ENCODE measurements around the gene CFAP45.
A peak's percentile ranks its signal among the peaks of the same experiment; 100 is the strongest.

CFAP45 gene

DNA sequence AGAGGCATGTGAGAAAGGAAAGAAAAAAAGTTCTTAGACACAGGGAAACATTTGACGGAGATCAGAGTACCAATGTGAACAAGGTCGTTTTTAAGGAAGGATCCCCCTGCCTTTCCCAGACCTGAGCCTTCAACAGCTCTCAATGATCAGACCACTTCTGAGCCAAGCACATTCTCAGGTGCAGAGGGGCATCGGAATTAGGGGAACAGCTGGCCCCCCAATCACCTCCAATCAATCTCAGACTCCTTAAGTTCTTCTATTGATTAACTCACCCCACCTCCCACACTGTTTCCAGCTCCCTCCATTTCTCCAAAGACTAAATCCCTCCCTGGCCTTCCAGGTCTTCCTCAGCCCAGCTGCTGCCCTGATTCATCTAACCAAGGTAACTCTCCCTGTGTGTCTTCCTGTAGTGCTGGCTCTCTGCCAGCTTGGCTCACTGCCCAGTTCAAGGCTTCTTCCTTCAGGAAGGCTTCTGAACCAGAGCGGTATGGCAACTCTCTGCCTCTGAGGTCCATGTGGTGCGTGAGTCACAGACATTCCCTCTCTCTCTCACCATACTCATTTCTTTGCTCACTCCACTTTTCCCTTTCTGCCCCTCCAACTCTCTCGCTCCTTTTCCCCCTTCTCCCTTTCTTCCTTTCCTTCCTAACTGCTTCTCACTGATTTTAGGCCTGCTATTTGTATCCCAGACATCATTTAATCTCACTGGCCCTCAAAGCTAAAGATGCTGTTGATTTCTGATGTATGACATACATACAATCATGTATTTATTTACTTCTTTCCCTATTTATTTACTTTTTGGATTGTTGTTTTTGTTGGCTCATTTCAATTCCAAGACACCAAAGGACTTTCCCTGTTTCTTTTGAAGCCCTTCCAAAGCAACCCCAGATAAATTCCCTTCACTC lies 18.1 kb downstream of the CFAP45 start:
- H3K4me3 ChIP-seq (ENCODE audit: low read depth, low read length) = no peak overlapping the region
- peak; percentile 28 for DNase-seq (ENCODE audit: low read depth)
- TF ChIP-seq CTCF (IDR thresholded peaks at IDR 0.05; ENCODE audit: insufficient read depth, low read depth, low read length, missing control alignments) = no peak

DNA sequence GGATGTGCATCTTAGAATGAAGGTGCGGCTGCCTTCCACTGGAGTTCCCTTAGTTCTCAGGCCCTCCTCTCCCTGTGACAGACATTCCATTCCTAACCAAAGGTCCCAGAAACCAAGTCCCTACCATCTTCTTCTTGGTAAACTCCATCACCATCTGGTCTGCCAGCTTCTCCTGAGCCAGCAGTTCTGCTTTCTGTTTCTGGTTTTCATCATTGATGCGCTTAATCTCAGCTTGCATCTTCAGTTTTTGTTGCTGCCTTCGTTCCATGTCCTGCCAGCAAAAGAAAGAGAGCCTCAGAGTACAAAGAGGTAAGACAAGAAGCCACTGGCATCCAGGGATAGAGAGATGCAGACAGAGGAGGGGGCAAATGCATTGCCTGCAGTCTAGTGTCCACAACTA lies 19.5 kb downstream of the CFAP45 start:
- H3K4me3 ChIP-seq (ENCODE audit: low read depth, low read length) = no peak overlapping the region
- DNase-seq (ENCODE audit: low read depth) = no peak
- no peak for TF ChIP-seq CTCF (IDR thresholded peaks at IDR 0.05; ENCODE audit: insufficient read depth, low read depth, low read length, missing control alignments)

DNA sequence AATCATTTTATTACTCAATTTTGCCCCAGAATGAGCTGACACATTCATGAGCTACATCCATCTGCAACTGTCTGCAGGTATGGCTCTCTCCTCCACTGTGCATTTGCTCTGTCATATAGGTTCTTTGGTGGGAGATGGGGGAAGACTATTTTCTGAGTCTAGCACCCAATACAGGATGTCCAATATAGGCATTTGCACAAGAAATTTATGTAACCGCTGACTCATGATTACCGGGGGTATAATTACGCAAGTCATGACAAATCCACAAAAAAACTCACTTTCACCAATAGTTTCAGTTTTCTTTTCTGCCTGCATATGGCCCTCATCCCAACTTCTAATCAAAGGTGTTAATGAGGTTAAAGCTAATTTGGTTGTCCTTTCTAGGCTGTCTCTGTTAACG lies 20.0 kb downstream of the CFAP45 start:
- DNase-seq (ENCODE audit: low read depth) = no peak
- no peak overlapping the region for H3K4me3 ChIP-seq (ENCODE audit: low read depth, low read length)
- no peak for TF ChIP-seq CTCF (IDR thresholded peaks at IDR 0.05; ENCODE audit: insufficient read depth, low read depth, low read length, missing control alignments)

- no peak for TF ChIP-seq CTCF (IDR thresholded peaks at IDR 0.05; ENCODE audit: insufficient read depth, low read depth, low read length, missing control alignments)
- DNase-seq (ENCODE audit: low read depth) = no peak
- no peak overlapping the region for H3K4me3 ChIP-seq (ENCODE audit: low read depth, low read length)
Observed at GRCh38 chr1:159879136-159879535, 20.8 kb downstream of the CFAP45 start.

DNA sequence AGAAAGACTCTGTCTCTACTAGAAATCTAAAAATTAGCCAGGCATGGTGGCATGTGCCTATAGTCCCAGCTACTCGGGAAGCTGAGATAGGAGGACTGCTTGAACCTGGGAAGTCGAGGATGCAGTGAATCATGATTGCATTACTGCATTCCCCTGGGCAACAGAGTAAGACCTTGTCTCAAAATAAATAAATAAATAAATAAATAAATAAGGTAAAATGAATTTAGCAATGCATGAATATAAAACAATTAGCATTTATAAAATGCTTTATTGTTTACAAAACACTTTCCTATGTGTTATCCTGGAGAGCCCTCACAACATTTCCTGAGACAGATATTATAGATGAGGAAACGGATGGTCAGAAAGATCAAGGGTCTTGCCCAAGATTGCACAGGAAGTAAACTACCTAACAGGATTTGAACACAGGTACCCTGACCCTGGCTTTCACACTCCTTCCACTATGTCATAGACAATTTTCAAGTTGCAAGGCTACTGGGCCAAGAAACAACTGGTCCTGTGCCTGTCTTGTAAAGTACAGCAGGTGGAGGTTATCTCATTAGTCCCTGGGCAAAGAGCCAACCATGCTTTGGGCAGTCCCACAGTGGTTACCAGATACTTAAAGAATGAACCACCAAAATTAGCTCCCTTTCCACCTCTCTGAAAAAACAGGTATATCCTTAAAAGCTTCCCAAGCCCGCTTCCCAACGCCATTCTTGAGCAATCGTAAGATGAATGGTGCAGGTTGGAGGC lies 22.1 kb downstream of the CFAP45 start:
- DNase-seq (ENCODE audit: low read depth) = peak; percentile 13
- H3K4me3 ChIP-seq (ENCODE audit: low read depth, low read length) = no peak overlapping the region
- TF ChIP-seq CTCF (IDR thresholded peaks at IDR 0.05; ENCODE audit: insufficient read depth, low read depth, low read length, missing control alignments) = no peak

- TF ChIP-seq CTCF (IDR thresholded peaks at IDR 0.05; ENCODE audit: insufficient read depth, low read depth, low read length, missing control alignments) = no peak
- DNase-seq (ENCODE audit: low read depth) = no peak
- H3K4me3 ChIP-seq (ENCODE audit: low read depth, low read length) = no peak overlapping the region
Observed at GRCh38 chr1:159873530-159874143, 26.3 kb downstream of the CFAP45 start.

All from GM12865 (cell line).